NT2/D1 (cell line): ENCODE measurements around the gene EDC4.

ENCODE experiments used
- SUZ12 ChIP-seq: IDR thresholded peaks from 2 replicates; pipeline ENCODE4 v1.6.1; 2011; ENCODE audit not compliant: insufficient read length, insufficient read depth; ENCODE audit errors: extremely low read depth
- YY1 ChIP-seq: IDR thresholded peaks from 2 replicates; pipeline ENCODE4 v1.6.1; 2011; ENCODE audit not compliant: insufficient read length, insufficient read depth
- ZNF274 ChIP-seq: IDR thresholded peaks from 2 replicates; pipeline ENCODE4 v1.6.1; 2011; ENCODE audit warnings: mild to moderate bottlenecking, low read depth, low read length

DNA sequence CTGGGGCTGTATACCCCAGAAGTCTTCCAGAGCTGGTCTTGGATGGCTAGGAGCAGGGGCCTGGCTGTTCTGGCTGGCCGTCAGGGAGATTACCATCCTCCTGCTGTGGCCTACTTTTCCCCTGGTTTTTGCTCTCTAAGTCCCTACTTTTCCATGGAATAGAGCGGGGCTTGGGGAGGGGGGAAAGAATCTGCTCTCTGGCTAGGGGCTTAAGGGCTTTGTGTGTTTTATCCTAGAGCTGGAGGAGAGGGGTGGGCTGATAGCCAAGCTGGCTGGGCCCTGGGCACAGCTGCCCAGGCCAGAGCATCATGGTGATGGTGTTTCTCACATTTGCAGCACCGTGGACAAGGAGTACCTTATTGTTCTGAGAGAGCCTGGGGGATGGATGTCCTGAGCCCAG, 15.5 kb downstream of the EDC4 start:
- TF ChIP-seq ZNF274 (no peak), YY1 (no peak), SUZ12 (no peak)
